ENCODE measurements around the gene LIMD2.

Gene LIMD2

DNA sequence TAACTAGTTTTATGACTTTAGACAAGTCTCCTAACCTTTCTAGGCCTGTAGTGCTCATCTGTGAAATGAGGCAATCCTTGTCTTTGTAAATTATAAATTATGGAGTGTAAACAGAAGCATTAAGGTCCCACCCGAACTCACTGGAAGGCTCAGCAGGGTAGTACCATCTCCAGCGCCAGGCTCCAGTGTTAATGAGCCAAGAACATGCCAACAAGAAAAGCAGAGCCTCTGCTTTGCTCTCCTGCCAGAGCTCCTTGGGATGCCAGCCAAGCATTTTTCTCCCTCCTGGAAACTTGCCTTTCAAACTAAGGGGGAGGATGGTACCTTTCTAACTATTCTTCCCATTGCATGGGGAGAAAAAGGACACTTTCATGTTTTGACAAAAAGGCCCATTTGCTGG, 14.9 kb downstream of the LIMD2 start:
- DNase-seq (ENCODE audit: extremely low read depth in 1 of 2, low read depth in 1 of 2), result no peak

DNA sequence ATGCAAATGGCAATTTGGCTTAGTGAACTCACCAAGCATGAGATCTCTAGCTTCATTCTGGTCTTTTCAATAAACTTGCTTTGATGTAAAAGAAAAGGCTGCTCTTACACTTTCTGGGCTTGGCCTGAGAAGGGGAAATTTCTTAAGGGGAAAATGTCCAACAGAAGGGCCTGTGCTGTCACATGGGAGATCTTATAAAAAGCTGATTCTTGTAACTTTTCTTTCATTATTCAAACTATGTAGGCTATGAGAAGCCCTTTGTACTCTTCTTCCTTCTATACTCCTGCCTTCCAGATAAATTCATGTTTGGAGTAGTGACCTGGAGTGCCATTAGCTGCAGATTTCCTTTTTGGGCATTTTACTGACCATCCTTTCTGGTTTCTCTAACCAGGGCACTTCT, 16.9 kb downstream of the LIMD2 start:
- no peak for DNase-seq (ENCODE audit: extremely low read depth in 1 of 2, low read depth in 1 of 2)

DNA sequence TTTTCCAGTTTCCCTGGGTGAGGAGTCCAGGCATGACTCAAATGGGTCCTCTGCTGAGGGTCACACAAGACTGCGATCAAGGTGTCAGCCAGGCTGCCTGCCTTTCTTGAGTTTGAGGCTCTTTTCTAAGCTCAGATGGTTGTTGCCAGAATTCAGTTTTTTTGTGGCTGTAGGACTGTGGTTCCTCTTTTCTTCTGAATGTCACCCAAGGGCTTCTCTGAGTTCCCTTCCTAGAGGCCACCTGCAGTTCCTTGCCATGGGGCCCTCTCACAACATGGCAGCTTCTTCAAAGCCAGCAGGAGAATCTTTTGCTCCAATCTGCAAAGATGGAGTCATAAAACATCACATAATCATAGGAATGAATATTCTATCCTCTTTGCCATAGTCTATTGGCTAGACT, 17.5 kb downstream of the LIMD2 start:
- no peak for DNase-seq (ENCODE audit: extremely low read depth in 1 of 2, low read depth in 1 of 2)

DNA sequence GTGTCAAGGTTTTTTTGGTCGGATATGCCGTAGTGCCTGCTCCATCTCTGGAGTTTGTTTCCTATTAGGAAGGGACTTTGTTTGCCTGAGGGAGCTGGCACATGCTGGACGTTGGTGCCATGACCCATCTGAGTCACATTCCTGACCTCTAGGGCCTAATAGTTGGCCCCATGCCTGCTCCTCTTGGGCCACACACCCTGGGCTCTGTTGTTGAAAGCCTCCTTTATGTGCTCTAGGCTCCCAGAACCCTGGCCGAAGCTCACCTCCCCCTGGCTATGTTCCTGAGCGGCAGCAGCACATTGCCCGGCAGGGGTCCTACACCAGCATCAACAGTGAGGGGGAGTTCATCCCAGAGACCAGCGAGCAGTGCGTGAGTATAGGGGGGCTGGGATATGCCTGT, 18.4 kb downstream of the LIMD2 start:
- DNase-seq (ENCODE audit: extremely low read depth in 1 of 2, low read depth in 1 of 2), result no peak

DNA sequence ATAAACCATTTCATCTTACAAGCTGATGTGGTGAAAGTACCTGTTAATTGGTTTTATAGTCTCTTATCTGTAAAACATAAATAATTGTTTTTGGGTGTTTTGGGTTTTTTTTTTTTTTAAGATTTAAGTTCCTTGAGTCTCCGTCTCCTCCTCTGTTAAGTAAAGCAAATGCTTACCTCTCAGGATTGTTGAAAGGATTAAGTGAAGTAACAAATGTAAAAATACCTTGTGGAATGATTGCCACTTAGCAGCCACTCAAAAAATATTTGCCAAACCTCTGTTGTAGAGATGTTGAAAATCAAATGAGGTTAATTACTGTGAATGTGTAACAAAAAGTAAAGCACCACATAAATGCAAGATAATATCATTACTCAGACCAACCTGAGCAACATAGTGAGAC, 19.2 kb downstream of the LIMD2 start:
- DNase-seq (ENCODE audit: extremely low read depth in 1 of 2, low read depth in 1 of 2), result no peak

DNA sequence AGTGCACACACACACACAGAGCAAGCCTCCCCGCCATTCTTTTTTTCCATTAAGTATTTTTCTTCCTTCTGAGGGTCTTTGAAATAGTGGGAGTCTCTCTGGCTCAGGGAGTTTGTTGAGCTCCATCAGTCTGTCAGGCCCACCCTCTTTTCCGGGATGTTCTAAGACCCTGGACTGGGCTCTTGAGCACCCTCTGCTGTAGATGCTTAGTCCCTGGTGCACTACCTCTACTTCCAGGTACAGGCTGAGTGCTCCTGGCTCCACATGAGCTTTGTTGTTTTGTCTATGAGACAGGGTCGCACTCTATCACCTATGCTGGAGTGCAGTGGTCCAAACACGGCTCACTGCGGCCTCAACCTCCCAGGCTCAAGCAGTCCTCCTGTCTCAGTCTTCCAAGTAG, 20.7 kb downstream of the LIMD2 start:
- no peak for DNase-seq (ENCODE audit: extremely low read depth in 1 of 2, low read depth in 1 of 2)

DNA sequence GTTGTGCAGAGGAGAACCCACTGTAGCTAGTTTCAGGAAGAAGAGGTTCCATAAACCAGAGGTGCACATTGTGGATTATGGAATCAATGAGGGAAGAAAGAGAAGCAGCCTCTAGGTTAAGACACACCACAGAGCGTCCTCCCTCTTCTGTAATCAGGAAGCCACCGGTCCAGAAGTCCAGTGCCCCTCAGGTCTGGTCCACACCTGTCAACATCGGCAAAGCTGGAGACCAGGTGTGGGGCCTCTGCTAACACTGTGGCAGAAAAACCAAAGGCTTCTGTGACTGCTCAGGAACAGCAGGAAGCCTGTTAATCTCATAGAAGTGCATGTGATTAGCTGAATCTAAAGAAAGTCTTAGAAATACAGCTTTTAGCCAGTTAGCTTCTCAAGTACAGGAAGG, 23.3 kb downstream of the LIMD2 start:
- no peak for DNase-seq (ENCODE audit: extremely low read depth in 1 of 2, low read depth in 1 of 2)

DNA sequence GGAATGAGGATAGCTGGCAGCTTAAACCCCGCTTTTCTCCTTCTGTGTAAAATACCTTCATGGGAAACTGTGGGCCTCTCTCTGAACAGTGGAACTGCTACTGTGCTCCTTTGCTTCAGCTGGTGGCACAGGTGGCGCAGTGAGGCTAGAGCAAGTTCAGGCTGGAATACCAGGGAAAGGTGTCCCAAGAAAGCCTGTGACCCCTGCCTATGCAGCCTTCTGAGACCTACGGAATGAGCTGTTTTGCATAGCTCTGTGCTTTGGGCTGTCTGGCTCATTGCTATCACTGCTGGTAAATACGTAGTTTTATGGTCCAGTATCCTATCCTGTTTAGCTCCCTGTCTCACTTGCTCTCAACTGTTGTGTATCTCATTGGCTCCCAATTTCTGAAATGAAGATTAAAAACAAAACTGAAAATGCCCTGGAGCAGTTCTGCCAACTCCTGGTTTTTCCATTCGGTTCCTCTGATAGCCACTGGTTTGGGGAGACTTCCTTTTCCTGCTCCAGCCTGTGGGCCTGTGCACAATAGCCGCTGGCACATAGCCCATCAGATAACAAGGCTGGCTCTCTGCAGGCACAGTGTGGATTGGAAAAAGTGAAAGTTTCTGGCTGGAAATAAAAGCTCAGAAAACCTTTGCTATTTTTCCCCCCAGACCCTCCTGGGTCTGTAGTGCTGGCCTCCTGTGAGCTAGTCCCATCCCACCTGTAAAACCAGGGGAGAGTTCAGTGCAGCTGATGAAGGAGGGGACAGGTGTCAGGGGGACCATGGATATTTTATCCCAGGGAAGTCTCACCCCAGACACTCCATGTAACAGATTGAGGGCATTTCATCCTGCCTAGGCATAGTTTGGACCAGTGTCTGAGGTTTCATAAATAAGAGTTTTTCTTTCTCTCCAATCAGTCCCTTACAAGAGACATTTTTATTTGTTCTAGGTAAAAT, 24.0 kb downstream of the LIMD2 start:
- DNase-seq (ENCODE audit: extremely low read depth in 1 of 2, low read depth in 1 of 2), result no peak

DNA sequence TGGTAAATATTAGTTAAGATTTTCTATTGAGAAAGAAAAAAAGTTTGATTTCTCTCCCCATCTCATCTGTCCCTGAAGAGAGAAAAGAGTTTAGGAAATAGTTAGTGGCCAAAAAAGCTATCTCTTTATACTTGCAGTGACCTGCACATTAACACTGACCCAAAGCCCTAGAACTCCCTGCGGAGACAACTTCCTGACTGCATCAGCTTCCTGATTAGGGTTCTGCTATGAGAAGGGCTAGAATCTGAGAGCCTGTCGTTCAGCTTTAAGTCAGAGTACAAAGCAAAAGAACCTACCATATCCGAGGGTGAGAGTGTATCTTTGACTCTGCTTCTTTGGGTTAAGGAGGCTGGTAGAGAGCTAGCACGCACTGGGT, 24.7 kb downstream of the LIMD2 start:
- no peak for DNase-seq (ENCODE audit: extremely low read depth in 1 of 2, low read depth in 1 of 2)

DNA sequence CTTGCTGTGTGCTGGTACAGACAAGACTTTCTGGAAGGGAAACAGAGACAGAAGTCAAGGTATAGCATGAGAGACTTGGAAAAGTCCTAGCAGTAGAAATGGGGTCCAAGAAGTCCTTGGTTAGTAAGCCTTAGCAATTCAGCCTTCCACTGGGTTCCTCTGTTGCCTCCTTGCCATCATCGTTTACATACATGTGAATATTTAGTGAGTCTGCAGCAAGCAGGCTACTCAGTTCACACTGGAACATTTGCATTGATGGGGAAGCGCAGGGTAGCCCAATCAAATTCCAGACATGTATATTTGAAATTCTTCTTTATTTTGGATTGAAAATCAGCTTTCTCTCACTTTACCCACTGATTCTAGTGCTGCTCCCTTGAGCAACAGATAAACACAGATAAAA, 27.1 kb downstream of the LIMD2 start:
- DNase-seq (ENCODE audit: extremely low read depth in 1 of 2, low read depth in 1 of 2), result no peak

DNA sequence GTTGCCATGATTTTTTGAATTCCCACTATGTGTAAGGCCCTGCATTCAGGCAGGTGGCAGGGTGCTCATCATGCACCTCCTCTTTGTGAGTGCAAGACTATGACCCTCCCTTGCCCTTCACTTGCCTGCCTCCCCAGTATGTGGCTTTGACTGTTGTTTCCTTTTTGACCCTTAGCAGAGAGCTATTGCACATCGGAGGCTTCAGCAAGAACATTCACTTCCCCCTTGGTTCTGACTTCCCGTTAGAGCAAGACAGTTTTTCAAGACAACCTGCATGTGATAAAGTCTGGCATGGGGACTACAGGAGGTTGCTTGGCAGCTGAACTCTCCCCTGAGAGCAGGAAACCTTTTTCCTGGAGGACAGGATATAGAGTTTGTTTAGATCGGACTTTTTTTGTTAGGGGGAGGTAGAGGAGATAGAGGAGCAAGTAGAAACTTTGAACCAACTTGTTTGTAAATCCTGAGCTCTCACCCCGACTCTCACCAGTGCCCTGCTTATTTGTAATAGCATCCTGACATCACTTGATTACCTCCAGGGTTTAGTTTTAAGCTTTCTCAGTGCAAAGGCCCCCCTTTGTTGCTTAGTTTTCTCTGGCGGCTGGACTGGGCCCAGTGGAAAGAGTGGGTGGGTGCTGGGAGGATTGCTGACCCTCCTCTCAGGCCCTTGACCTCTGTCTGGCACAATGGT, 34.3 kb downstream of the LIMD2 start:
- no peak for DNase-seq (ENCODE audit: extremely low read depth in 1 of 2, low read depth in 1 of 2)

DNA sequence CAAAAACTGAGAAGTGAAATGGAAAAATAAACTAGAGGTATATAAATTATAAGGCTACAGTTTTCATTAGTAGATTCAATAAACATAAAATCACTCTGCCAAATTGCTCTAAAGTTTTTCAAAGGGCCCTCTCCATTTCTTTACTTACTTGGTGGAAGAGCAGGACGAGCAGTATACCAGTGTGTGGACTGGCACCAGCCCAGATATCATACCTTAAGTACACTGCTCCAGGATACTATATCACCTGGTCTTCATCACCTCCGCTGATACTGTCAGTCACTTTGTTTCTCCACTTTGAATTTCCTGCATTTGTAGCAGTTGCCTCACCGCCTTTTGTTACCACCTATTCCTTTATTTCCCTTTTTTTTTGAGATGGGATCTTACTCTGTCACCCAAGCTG, 40.1 kb downstream of the LIMD2 start:
- DNase-seq (ENCODE audit: extremely low read depth in 1 of 2, low read depth in 1 of 2), result no peak

DNA sequence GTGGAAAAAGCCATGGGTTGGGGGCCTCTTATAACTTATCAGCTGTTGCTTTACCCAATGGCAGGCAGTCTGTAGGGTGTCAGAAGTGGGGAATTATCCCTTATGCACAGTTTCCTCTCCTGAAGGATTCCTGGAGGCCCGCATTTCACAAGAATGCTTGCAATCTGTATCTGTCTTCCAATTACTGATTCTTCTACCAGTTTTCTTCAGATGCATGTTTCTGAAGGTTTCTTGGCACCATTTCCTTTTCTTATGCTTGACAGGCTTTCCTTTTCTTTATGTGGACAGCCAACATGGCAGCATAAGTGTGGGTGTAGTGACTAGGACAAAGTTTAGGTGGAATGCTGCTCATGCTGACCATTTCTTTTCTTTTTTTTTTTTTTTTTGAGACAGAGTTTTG, 41.6 kb downstream of the LIMD2 start:
- no peak for DNase-seq (ENCODE audit: extremely low read depth in 1 of 2, low read depth in 1 of 2)

DNA sequence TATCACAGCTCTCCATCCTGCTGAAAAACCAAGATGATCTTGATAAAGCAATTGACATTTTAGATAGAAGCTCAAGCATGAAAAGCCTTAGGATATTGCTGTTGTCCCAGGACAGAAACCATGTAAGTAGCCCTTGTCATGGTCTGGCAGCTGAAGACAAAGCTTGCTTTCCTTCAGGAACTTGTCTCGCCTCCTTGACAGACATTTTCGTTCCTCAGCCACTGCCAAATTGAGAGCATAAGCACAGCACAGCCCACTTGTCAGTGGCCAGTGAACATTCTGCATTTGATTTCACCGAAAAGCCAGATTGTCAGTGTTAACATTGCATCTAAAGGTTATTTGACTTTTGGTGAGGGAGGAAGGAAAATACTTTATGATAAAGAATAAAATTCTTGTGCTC, 42.1 kb downstream of the LIMD2 start:
- DNase-seq (ENCODE audit: extremely low read depth in 1 of 2, low read depth in 1 of 2), result no peak

DNA sequence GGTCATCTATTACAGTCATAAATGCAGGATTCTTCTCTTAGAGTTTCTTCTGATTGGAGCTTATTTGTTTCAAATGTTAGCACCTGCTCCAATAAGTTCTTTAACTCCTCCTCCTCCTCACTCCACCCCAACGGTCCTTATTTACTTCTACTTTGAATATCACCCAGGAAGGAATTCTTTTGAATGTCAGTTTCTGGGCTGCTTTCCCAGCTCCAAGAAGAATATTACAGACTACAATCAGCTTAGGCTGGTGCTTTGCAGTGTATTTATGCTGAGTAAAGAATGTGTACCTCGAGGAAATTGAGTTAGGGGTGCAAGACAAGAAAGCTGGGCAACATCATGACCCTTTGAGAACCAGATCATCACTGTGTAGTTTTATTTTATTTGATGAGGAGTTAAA, 46.9 kb downstream of the LIMD2 start:
- no peak for DNase-seq (ENCODE audit: extremely low read depth in 1 of 2, low read depth in 1 of 2)

DNA sequence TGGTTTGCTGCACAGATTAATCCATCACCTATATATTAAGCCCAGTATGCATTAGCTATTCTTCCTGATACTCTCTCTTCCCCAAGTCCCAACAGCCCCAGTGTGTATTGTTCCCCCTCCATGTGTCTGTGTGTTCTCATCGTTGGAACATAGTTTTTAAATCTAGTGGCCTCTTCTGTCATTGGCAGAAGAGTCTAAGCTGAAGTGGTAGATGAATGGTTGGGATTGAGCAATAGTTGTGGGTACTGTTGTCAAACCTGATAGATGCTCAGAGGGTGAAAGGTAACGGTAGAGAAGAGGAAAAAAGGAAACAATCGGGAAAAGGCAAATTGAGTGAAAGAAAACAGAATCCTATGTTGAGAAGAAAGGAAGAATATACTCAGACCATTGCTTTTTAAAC, 47.8 kb downstream of the LIMD2 start:
- DNase-seq (ENCODE audit: extremely low read depth in 1 of 2, low read depth in 1 of 2), result no peak

DNA sequence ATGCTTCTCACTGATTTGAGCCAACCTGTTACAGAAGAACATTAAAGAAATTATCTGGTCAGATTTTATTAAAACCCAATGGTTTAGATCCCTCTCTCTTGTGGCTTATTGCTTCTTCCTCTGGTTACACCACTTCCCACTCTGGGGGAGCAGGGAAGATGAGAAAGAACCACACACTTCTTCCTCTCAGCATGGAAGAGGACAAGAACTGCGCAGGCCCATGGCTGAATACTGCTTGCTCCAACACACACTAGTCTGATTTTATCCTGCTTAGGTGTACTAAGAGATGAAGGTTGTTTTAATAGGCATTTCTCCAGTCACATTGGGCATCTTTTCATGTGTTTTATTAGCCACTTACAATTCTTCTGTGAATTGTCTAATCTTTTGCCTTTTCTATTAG, 50.1 kb downstream of the LIMD2 start:
- no peak for DNase-seq (ENCODE audit: extremely low read depth in 1 of 2, low read depth in 1 of 2)

DNA sequence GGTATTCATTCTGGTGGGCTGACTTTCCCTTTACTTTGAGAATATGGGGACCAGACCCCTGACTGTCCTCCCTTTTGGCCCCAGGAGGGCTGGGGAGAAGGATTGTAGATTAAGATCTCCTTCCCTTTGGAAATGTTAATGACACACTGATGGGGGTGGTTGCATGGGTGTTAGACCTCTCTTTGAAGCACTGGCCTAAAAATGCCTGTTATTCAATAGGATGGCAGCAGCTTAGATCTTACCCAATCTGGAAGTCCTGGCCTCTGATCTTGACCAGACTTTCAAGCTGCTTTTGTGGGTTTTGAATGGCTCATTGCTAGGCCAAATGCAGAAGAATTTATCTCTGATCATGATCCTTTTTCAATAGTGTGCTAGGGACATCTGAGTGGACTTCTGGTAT, 52.0 kb downstream of the LIMD2 start:
- no peak for DNase-seq (ENCODE audit: extremely low read depth in 1 of 2, low read depth in 1 of 2)

DNA sequence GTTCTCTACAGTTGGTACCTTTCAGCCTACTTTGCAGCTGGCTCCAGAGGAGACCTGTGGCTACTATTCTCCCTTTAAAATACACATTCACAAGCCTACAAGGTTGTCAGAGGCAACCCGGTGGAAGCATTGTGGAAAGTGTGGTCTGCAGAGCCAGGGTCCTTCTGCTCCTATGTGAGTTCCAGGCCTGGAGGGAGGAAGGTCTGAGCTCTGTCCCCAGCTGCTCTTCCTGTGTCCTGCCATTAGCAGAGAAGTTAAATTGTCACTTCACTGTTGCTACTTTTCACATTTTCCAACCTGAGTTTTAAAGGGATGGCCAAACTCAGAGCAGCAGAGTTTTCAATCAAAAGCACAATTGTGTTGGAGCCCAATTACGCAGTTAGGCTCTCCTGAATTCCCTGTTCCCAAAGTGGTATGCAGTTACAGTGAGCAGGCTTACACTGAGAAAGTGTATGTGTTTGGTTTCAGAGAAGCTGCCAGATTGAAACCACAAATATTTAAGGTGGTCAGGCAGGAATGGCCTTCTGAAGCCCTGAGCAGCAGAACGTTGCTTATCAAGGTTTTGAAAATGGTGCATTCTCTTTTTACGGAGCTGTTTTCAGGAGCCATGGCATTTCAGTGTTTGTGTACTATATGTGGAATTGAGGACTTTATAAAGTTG, 52.7 kb downstream of the LIMD2 start:
- no peak for DNase-seq (ENCODE audit: extremely low read depth in 1 of 2, low read depth in 1 of 2)

DNA sequence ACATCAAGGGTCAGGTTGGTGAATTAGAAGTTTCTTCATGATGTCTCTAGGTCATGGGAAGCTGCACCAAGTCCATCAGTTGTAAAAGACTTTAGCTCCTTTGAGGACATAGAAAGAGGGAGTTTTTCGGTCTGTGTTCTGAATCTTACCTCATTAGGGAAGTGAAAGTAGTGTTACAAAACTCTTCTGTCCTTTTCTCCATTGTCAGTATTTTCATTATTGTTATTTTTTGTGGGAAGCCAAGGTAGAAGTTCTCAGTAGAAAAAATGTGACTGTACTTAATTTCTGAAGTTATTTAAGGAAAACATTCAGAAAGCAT, 53.5 kb downstream of the LIMD2 start:
- no peak for DNase-seq (ENCODE audit: extremely low read depth in 1 of 2, low read depth in 1 of 2)
